ENCODE measurements around the gene IQSEC1. TPM values are rescaled to one million over a fixed set of nuclear protein-coding genes. Genes with fewer than 3 reads are reported as not detected.

IQSEC1 gene
- total and polyA plus RNA-seq, 2 of the 8 experiments (the other 6 are each of a cell fraction or from before 2014, with no cell fraction given), result 6.8 to 28.8 TPM

- TF ChIP-seq RBBP5 (IDR thresholded peaks at IDR 0.05; ENCODE audit: borderline replicate concordance, low read depth, low read length), result no peak
Measured at GRCh38 chr3:12979947-12980487, 93.2 kb downstream of the IQSEC1 start (continued).
